ENCODE measurements around the gene TRMO. TPM values are rescaled to one million over a fixed set of nuclear protein-coding genes. Genes with fewer than 3 reads are reported as not detected.

TRMO gene
- polyA plus RNA-seq, 6 donors from 2014 or later = 13.4 to 31.8 (median 15.5) TPM

Other genes with a start within 250 kb of the TRMO start
- gene XPA, start 225.2 kb downstream of the TRMO start, polyA plus RNA-seq (ENCODE audit: low read depth in 6 of 6) = 10 to 100 TPM; 26.5 to 38.9 (median 33.4) TPM
- not detected for gene FOXE1, start 69.3 kb downstream of the TRMO start, polyA plus RNA-seq (ENCODE audit: low read depth in 6 of 6)
- gene HEMGN, start 15.7 kb upstream of the TRMO start, polyA plus RNA-seq (ENCODE audit: low read depth in 6 of 6) = under 1 TPM in 1 of 6 donors, not detected in 5; 0.24 TPM
- gene ANP32B, start 60.8 kb upstream of the TRMO start, polyA plus RNA-seq (ENCODE audit: low read depth in 6 of 6) = 10 to 100 TPM; 47.9 to 75.3 (median 70.6) TPM
- gene NANS, start 134.2 kb upstream of the TRMO start, polyA plus RNA-seq (ENCODE audit: low read depth in 6 of 6) = 10 to 100 TPM; 18.8 to 41.2 (median 29.5) TPM
- gene TRIM14, start 196.7 kb upstream of the TRMO start, polyA plus RNA-seq (ENCODE audit: low read depth in 6 of 6) = 10 to 100 TPM; 16.3 to 36.5 (median 20.4) TPM